ENCODE results near the gene NXN.
"Not testable (repeated sequence)": the region's sequence is repeated elsewhere in the genome, so short reads cannot be mapped to it uniquely, and the experiment has no call there.

Gene NXN

DNA sequence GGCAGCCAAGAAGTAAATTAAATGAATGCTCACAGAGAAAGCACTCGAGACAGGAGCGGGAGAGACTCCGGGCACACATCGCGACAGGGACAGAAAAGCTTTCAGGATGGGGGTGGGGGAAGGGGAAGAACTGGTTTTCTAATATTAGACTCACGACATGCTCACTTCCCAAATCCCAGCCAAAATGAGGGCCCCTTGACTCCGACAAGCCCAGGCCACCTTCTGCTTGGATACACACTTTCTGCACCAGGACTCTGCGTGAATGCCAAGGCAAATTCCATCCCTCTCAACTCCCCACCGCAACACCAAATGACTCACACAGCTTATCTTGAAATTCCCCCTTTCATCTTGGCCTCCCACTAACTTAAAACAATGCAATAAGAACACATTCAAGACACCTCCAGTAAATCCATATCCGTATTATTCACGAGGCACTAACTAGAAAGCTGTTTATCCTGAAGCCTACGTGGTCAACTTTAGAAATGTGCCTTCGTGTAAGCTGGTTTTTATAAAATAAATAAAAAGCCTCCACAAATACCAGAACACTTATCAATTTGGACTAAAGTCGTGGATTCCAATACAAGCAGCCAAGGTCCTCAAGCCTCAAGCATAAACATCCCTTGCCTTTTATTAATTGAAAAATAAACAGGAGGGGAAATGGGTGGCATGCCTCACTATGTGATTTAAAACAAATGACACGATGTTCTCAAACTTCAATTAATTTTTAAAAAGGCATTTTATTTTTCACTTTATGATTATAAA lies 46.1 kb downstream of the NXN start:
- intact Hi-C loops (cut with DNase I) = no loop called here
- DNase-seq = no peak

DNA sequence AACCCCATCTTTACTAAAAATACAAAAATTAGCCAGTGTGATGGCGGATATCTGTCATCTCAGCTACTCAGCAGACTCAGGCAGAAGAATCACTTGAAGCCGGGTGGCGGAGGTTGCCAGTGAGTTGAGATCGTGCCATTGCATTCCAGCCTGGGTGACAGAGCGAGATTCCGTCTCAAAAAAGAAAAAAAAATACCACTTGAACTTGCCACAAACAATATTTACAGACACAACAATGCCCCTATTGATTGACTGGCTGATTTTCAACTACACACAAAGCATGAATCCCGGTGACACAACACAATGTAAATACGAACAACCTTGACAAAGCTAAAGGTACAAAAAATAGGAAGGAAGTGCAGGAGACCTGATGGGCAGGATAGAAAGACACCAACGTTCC lies 49.3 kb downstream of the NXN start:
- intact Hi-C loops (cut with DNase I) = no loop called here
- no peak for DNase-seq

GRCh38 chr17:929586-929985 lies 50.0 kb downstream of the NXN start:
- no peak for DNase-seq
- intact Hi-C loops (cut with DNase I) = no loop called here

DNA sequence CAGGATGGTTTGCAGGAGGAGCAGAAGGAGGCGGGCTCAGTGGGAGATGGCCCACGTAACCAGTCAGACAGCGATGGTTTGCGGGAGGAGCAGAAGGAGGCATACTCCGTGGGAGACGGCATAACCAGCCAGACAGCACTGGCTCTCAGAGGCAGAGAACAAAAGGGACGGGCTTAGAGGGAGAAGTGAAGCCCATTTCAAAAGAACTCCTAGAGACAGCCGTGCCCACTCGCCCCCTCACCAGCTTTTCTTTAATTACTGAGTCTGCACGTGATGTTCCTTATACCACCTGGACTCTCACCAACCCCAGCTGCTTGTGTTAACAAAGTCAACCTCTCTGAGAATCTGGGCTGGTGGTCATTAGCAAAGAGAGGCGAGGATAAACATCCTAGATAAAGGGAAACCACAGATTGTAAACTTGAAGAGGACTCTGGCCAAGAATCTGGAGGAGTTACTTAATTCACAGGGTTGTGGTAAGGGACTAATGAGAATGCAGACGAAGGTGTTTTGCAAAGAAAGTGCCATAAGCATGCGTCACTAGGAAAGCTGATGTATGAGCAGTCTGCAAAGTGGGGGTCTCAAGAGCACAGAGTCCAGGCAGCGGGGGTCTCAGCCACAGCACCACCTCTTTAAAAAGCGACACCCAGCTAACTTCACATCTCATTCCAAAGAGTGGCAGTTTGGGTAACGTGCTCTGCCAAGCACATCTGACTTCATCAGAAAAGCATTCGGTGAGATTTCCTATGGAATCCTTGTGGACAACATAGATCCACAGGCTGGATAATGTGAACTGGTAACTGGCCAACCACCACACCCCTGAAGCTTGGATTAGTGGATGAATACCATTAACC lies 51.7 kb downstream of the NXN start:
- no peak for DNase-seq
- intact Hi-C loops (cut with DNase I) = no loop called here

GRCh38 chr17:925817-926216 lies 53.8 kb downstream of the NXN start:
- DNase-seq = no peak
- intact Hi-C loops (cut with DNase I) = no loop called here

DNA sequence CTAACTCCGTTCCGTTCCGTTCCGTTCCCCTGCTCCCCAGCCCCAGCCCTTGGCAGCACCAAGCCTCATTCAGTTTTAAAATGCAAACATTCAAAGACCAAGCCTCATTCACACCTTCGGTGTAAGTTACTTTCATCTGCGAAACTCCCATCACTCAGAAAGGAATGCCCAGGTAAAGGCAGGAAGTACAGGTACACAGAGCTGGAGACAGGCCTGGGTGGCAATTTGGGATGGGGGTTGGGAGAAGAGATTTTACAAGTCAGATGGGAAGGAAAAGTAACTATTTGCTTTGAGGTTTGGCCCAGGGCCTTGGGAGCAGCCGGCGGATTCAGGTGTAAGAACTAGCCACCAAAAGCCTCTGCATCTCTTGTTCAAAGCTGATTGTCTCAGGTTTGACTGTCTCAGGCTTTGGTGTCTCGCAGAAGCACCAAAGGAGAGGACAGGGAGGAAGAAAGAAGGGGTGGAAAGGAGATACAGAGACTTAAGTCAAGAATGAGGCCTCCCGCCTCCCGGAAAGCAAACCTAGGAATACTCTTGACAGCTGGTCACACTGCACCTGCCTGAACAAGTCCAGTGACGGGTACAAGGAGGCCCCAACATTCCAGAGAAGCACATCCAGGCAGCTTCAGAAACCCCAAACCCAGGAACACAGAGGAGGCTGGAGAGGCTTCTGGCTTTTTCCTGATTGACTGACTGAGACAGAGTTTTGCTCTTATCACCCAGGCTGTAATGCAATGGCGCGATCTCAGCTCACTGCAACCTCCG lies 54.7 kb downstream of the NXN start:
- intact Hi-C loops (cut with DNase I) = no loop called here
- no peak for DNase-seq

DNA sequence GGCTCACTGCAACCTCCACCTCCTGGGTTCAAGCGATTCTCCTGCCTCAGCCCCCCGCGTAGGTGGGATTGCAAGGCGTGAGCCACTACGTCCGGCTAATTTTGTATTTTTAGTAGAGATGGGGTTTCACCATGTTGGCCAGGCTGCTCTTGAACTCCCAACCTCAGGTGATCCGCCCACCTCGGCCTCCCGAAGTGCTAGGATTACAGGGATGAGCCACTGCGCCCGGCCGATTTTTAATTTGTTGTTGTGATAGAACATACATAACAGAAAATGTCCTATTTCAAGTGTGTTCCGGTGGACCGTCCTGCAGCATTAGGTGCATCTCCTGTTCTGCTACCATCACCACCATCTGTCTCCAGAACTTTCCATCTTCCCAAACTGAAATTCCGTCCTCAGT lies 55.3 kb downstream of the NXN start:
- DNase-seq; intact Hi-C loops (cut with DNase I): not testable (repeated sequence)

DNA sequence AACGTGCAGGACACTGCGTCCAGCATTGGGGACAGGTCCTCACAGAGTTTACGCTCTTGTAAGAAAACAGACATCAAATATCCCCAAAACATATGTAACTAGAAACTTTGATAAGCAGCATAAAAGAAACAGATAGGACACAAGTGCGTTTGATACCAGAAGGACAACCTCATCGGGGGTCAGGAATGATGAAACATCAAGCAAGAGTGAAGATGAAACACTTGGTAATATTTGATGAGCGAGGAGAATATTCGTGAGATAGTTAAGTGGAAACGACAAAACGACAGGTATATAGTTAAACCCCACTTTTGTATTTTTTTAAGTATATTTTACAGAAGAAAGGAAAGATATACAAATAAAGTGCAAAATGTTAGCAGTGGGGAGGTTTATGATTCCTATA lies 55.9 kb downstream of the NXN start:
- no peak for DNase-seq
- intact Hi-C loops (cut with DNase I) = no loop called here

DNA sequence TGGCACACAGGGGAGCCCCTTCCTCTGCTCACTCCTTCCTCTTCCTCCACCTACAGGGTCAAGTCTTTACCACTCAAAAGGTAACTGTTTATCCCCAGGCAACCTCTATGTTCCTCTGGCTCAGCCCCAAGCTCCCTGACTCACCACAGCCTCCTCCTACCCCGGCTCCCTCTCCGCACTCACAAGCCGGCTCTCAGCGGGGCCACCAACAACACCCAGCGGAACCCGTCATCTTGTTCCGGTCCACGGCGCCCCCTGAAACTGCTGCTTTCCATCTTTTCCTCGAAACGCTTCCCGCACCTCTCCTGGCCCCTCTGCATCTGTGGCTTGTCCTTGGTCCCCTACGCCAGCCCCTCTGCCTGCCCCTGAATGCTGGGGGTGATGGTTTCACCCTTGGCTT lies 58.4 kb downstream of the NXN start:
- no peak for DNase-seq
- intact Hi-C loops (cut with DNase I) = no loop called here

GRCh38 chr17:920190-920589 lies 59.4 kb downstream of the NXN start:
- intact Hi-C loops (cut with DNase I) = no loop called here

GRCh38 chr17:917941-918740 lies 61.4 kb downstream of the NXN start:
- intact Hi-C loops (cut with DNase I) = no loop called here

More at GRCh38 chr17:920190-920589, 59.4 kb downstream of the NXN start:
- no peak for DNase-seq

DNA sequence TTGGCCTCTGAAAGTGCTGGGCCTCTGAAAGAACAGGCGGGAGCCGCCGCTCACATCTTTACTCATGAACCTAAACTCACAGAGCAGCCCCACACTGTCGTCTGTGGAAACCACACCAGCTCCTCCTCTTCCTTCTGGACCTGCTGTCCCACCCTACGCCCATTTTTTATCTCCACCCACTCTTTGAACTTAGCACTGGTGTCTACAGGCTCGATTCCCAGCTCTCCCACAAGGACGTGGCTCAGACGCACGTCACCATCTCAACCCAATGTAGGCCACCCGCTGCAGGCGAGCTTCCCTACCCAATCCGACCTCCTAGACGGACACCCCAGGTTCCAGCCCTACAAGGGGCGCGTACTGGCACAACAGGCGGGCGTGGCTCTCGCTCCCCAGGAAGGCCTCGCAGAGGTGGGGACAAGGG lies 62.2 kb downstream of the NXN start:
- intact Hi-C loops (cut with DNase I) = no loop called here
- DNase-seq = no peak

More at GRCh38 chr17:917941-918740, 61.4 kb downstream of the NXN start:
- DNase-seq = no peak

- no peak for DNase-seq
- intact Hi-C loops (cut with DNase I) = no loop called here
These were observed 63.3 kb downstream of the NXN start for GRCh38 chr17:916315-916714.

- no peak for DNase-seq
These were observed 63.9 kb downstream of the NXN start for GRCh38 chr17:915538-916201.

GRCh38 chr17:914561-914960 lies 65.0 kb downstream of the NXN start:
- intact Hi-C loops (cut with DNase I) = no loop called here
- DNase-seq = no peak

More at GRCh38 chr17:915538-916201, 63.9 kb downstream of the NXN start:
- intact Hi-C loops (cut with DNase I) = no loop called here

GRCh38 chr17:913207-913606 lies 66.4 kb downstream of the NXN start:
- no peak for DNase-seq
- intact Hi-C loops (cut with DNase I) = no loop called here

- DNase-seq = no peak
- intact Hi-C loops (cut with DNase I) = no loop called here
These were observed 69.8 kb downstream of the NXN start for GRCh38 chr17:909642-910323.

DNA sequence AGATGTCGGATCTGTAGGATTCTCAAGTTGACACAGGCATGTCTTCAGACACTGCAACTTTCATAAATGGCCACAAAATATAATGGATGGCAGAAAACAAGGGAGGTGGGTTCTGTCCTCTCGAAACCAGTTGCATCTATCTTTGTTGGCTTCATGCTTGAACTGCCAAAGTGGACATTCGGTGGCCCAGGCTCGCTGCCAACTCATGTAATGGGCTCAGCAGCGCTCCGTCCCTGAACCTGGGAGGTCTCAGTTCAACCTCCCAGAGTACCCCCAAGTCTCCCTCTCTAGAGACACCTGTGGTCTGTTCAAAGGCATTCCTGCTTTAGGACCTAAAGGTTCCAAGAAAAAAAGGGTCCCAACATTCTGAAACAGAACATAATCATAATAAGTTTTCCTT lies 71.9 kb downstream of the NXN start:
- intact Hi-C loops (cut with DNase I) = no loop called here
- no peak for DNase-seq
